IMR-90 (cell line): ENCODE data around the gene SENP6. TPM values are rescaled to one million over a fixed set of nuclear protein-coding genes. Genes with fewer than 3 reads are reported as not detected.
A peak's percentile ranks its signal among the peaks of the same experiment; 100 is the strongest.

Experiments used
- ATAC-seq: fragments of 200-7000 bp; cut with Tn5 transposase; 2 replicates; pipeline ENCODE4 v1.9.1; 2020; ENCODE audit warnings: low read depth, mild to moderate bottlenecking, moderate library complexity
- BruUV-seq: library from RNA; stranded (reverse); fragments of 400-500 nt; replicated peaks from 2 replicates; lab custom pipeline; 2021; lab: Mats Ljungman, UMichigan
- CTCF ChIA-PET: fragments of 300-600 bp; formaldehyde crosslinking; extraction: SDS; loops from one replicate; lab custom pipeline; 2021; ENCODE audit warnings: antibody characterized with exemption; lab: Yijun Ruan, JAX
- POLR2A ChIA-PET: fragments of 300-600 bp; sonication (Branson Sonifier 250); formaldehyde crosslinking; loops from one replicate; lab custom pipeline; 2022; ENCODE audit warnings: antibody characterized with exemption; ENCODE audit not compliant: unreplicated experiment; lab: Charles Lee
- DNase-seq: peaks from one replicate; pipeline ENCODE4 v3.0.0; 2013
- H2AFZ ChIP-seq: replicated peaks from 2 replicates; pipeline ENCODE3; 2013; ENCODE audit warnings: low read length, mild to moderate bottlenecking; ENCODE audit not compliant: poor library complexity
- H2AK5ac ChIP-seq: 2 replicates; pipeline ENCODE4 v1.6.1; 2013; ENCODE audit warnings: low read depth, low read length, inconsistent platforms
- H2AK9ac ChIP-seq: replicated peaks from 2 replicates; pipeline ENCODE3; 2013; ENCODE audit warnings: mild to moderate bottlenecking, low read depth, low read length, moderate library complexity; ENCODE audit not compliant: poor library complexity
- H2BK120ac ChIP-seq: 2 replicates; pipeline ENCODE4 v1.6.1; 2013; ENCODE audit warnings: low read depth, low read length, inconsistent platforms
- H2BK15ac ChIP-seq: 3 replicates; pipeline ENCODE4 v1.6.1; 2013; ENCODE audit warnings: low read depth, low read length, inconsistent platforms
- H2BK20ac ChIP-seq: 2 replicates; pipeline ENCODE4 v1.6.1; 2013; ENCODE audit warnings: low read depth, mild to moderate bottlenecking, inconsistent platforms, low read length, moderate library complexity
- H2BK5ac ChIP-seq: 2 replicates; pipeline ENCODE4 v1.6.1; 2013; ENCODE audit warnings: mild to moderate bottlenecking, low read depth, low read length, inconsistent platforms; ENCODE audit not compliant: poor library complexity, severe bottlenecking
- H3K14ac ChIP-seq: replicated peaks from 2 replicates; pipeline ENCODE4 v1.6.1; 2013; ENCODE audit warnings: low read depth, low read length, inconsistent platforms
- H3K18ac ChIP-seq: 2 replicates; pipeline ENCODE4 v1.6.1; 2013; ENCODE audit warnings: low read depth, low read length, control low read depth
- H3K23ac ChIP-seq: 2 replicates; pipeline ENCODE4 v1.6.1; 2013; ENCODE audit warnings: low read depth, low read length, inconsistent platforms
- H3K27ac ChIP-seq: 2 replicates; pipeline ENCODE4 v1.5.1; 2013; ENCODE audit warnings: mild to moderate bottlenecking, control low read depth, low read length; ENCODE audit not compliant: insufficient read depth
- H3K27me3 ChIP-seq: 2 replicates; pipeline ENCODE4 v1.6.1; 2013; ENCODE audit warnings: low read length; ENCODE audit not compliant: control insufficient read depth, insufficient read depth
- H3K36me3 ChIP-seq: 2 replicates; pipeline ENCODE4 v1.6.1; 2013; ENCODE audit warnings: low read length, mixed read lengths; ENCODE audit not compliant: control insufficient read depth, insufficient read depth
- H3K4ac ChIP-seq: 2 replicates; pipeline ENCODE4 v1.6.1; 2013; ENCODE audit warnings: low read depth, low read length, inconsistent platforms
- H3K4me1 ChIP-seq: 2 replicates; pipeline ENCODE4 v1.6.1; 2013; ENCODE audit warnings: low read length, mixed read lengths; ENCODE audit not compliant: control insufficient read depth, insufficient read depth
- H3K4me2 ChIP-seq: 2 replicates; pipeline ENCODE4 v1.6.1; 2013; ENCODE audit warnings: low read depth, mild to moderate bottlenecking, control low read depth, low read length, moderate library complexity
- H3K4me3 ChIP-seq: 2 replicates; pipeline ENCODE4 v1.5.1; 2013; ENCODE audit warnings: low read depth, mild to moderate bottlenecking, control low read depth, low read length, moderate library complexity; ENCODE audit not compliant: insufficient read depth
- H3K56ac ChIP-seq: 2 replicates; pipeline ENCODE4 v1.6.1; 2013; ENCODE audit warnings: low read length, inconsistent platforms; ENCODE audit not compliant: insufficient read depth; ENCODE audit errors: extremely low read depth
- H3K79me1 ChIP-seq, 2 experiments: 2 replicates each; pipeline ENCODE4 v1.6.1; 2013; ENCODE audit warnings: low read length in 2 of 2, inconsistent platforms in 1 of 2, low read depth in 1 of 2
- H3K9ac ChIP-seq: 2 replicates; pipeline ENCODE4 v1.6.1; 2013; ENCODE audit warnings: low read depth, low read length, control low read depth
- H3K9me1 ChIP-seq: 2 replicates; pipeline ENCODE4 v1.6.1; 2013; ENCODE audit warnings: low read length, inconsistent platforms; ENCODE audit not compliant: insufficient read depth
- H3K9me3 ChIP-seq: 2 replicates; pipeline ENCODE4 v1.6.1; 2013; ENCODE audit warnings: low read length; ENCODE audit not compliant: control insufficient read depth, insufficient read depth
- H4K20me1 ChIP-seq: 2 replicates; pipeline ENCODE4 v1.6.1; 2013; ENCODE audit warnings: low read length, inconsistent platforms; ENCODE audit not compliant: insufficient read depth
- H4K5ac ChIP-seq: 2 replicates; pipeline ENCODE4 v1.6.1; 2013; ENCODE audit warnings: mild to moderate bottlenecking, low read depth, low read length, control low read depth
- H4K8ac ChIP-seq, 2 experiments: 2 replicates each; pipeline ENCODE4 v1.6.1; 2013; ENCODE audit warnings: low read depth in 2 of 2, low read length in 2 of 2, control low read depth in 1 of 2, inconsistent platforms in 1 of 2
- H4K91ac ChIP-seq: 2 replicates; pipeline ENCODE4 v1.6.1; 2013; ENCODE audit warnings: low read depth, low read length, inconsistent platforms; ENCODE audit not compliant: insufficient read depth
- BHLHE40 ChIP-seq: fragments of 150-350 bp; IDR thresholded peaks from 2 replicates; pipeline ENCODE4 v1.6.1; 2016; ENCODE audit warnings: mild to moderate bottlenecking, low read depth, low read length
- CEBPB ChIP-seq: IDR thresholded peaks from 2 replicates; pipeline ENCODE4 v1.6.1; 2012; ENCODE audit warnings: low read depth, low read length, improper control_type of control experiment
- MAFK ChIP-seq: IDR thresholded peaks from 2 replicates; pipeline ENCODE4 v1.6.1; 2012; ENCODE audit warnings: low read depth, low read length, improper control_type of control experiment
- MXI1 ChIP-seq: IDR thresholded peaks from 2 replicates; pipeline ENCODE4 v1.6.1; 2012; ENCODE audit warnings: low read depth, mild to moderate bottlenecking, low read length, moderate library complexity, borderline replicate concordance
- NFE2L2 ChIP-seq: fragments of 150-350 bp; IDR thresholded peaks from 2 replicates; pipeline ENCODE4 v1.6.1; 2016; ENCODE audit warnings: low read depth, mild to moderate bottlenecking, low read length
- RAD21 ChIP-seq: IDR thresholded peaks from 2 replicates; pipeline ENCODE4 v1.6.1; 2012; ENCODE audit warnings: low read length, improper control_type of control experiment
- RCOR1 ChIP-seq: IDR thresholded peaks from 2 replicates; pipeline ENCODE4 v1.6.1; 2012; ENCODE audit warnings: mild to moderate bottlenecking, low read length, improper control_type of control experiment; ENCODE audit not compliant: insufficient replicate concordance
- RFX5 ChIP-seq: IDR thresholded peaks from 2 replicates; pipeline ENCODE4 v1.8.0; 2012; ENCODE audit warnings: low read depth, mild to moderate bottlenecking, low read length, moderate library complexity
- WGBS, 2 experiments: methylation state at CpG; one replicate each; pipeline versions ENCODE4 v1.1.5 to v1.1.7; 2013; ENCODE audit warnings: missing lambda C conversion rate in 2 of 2; ENCODE audit not compliant: insufficient read length in 1 of 2; ENCODE audit errors: extremely low coverage in 2 of 2; 5-methylcytosine and 5-hydroxymethylcytosine counted together
- dilution Hi-C: fragments of 300-500 bp; cut with HindIII; formaldehyde crosslinking; loops from one replicate; pipeline ENCODE4 v1.14.3; 2018; ENCODE audit warnings: low sequenced_read_pairs; ENCODE audit not compliant: unreplicated experiment
- in situ Hi-C: fragments of 300-500 bp; cut with MboI; formaldehyde crosslinking; loops from 3 replicates; pipeline ENCODE4 v1.14.3; 2019; ENCODE audit warnings: low sequenced_read_pairs, inconsistent platforms, mixed read lengths
- intact Hi-C: fragments of 100-400 bp; cut with micrococcal nuclease; formaldehyde crosslinking; loops from 2 replicates; pipeline ENCODE4 v1.10.0; 2022
- polyA plus RNA-seq, 3 experiments: library from polyadenylated mRNA; depleted of rRNA; stranded (reverse); fragments of >200 nt; gene quantifications; 2 replicates each; pipeline ENCODE4 v1.2.3, GENCODE V29; 2012; ENCODE audit warnings: low replicate concordance in 1 of 3
- total RNA-seq: library from RNA; depleted of rRNA; stranded (reverse); fragments of >200 nt; gene quantifications from 2 replicates; pipeline ENCODE4 v1.2.3, GENCODE V29; 2012
- TF ChIP-seq, protein P1 (sequence below): fragments of 150-350 bp; IDR thresholded peaks from 2 replicates; pipeline ENCODE4 v1.6.1; 2016; ENCODE audit warnings: low read depth, mild to moderate bottlenecking, low read length, moderate library complexity, borderline replicate concordance

SENP6 gene
- total and polyA plus RNA-seq, 2 of the 4 experiments (the other 2 are of a cell fraction), result 23.1 to 25.8 TPM

DNA sequence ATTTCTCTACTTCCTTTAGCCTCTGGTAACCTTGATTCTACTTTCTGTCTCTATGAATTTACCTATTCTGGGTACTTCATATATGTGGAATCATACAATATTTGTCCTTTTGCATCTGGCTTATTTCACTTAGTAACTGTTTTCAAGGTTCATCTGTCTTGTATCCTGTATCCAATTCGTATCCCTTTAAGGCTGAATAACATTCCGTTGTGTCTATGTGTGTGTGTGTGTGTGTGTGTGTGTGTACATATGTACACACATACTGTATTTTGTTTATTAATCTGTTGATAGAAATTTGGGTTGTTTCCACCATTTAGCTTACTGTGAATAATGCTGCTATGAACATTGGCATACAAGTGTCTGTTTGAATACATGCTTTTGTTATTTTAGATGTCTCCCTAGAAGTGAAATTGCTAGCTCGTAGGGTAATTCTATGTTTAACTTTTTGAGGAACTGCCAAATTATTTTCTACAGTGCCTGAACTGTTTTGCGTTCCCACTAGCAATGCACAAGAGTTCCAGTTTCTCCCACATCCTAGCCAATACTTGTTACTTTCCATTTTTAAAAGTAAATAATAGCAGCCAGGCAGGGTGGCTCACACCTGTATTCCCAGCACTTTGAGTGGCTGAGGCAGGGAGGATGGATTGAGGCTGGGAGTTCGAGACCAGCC, 17.7 kb downstream of the SENP6 start:
- in situ Hi-C loops, result no loop called here
- TF ChIP-seq MXI1 (no peak), RCOR1 (no peak), BHLHE40 (no peak), MAFK (no peak), RAD21 (no peak), RFX5 (no peak), CEBPB (no peak), NFE2L2 (no peak)
- TF ChIP-seq, protein P1, sequence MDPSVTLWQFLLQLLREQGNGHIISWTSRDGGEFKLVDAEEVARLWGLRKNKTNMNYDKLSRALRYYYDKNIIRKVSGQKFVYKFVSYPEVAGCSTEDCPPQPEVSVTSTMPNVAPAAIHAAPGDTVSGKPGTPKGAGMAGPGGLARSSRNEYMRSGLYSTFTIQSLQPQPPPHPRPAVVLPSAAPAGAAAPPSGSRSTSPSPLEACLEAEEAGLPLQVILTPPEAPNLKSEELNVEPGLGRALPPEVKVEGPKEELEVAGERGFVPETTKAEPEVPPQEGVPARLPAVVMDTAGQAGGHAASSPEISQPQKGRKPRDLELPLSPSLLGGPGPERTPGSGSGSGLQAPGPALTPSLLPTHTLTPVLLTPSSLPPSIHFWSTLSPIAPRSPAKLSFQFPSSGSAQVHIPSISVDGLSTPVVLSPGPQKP, result no peak
- peaks cover 4% of the 10 kb centered on the region; the same call in 1 of the 2 replicates for H3K36me3 ChIP-seq

More for the DNA sequence above, 17.7 kb downstream of the SENP6 start:
- CTCF ChIA-PET, result no interaction called here
- no peak overlapping the region for H2BK5ac ChIP-seq
- no peak overlapping the region; the same call in none of the 2 replicates for H3K4me2 ChIP-seq
- H4K91ac ChIP-seq, result no peak overlapping the region
- H3K79me1 ChIP-seq, result peaks cover 10 to 34% of the 10 kb centered on the region in 2 experiments; a peak in 3 of 4 replicates
- intact Hi-C loops, result no loop called here
- H4K8ac ChIP-seq, result no peak overlapping the region
- no peak overlapping the region for H3K9ac ChIP-seq
- no peak overlapping the region for H3K56ac ChIP-seq
- dilution Hi-C loops, result no loop called here
- H2BK120ac ChIP-seq, result no peak overlapping the region
- H3K9me1 ChIP-seq, result no peaks in the 10 kb centered on the region; the same call in 1 of the 2 replicates
- H3K4ac ChIP-seq, result no peak overlapping the region
- H2AFZ ChIP-seq, result no peak overlapping the region
- no peak overlapping the region for H3K18ac ChIP-seq
- DNase-seq (peak; percentile 22), ATAC-seq (peak; percentile 38)
- H3K4me3 ChIP-seq, result no peak overlapping the region
- no TSS peak for BruUV-seq
- peaks cover 7% of the 10 kb centered on the region for H3K4me1 ChIP-seq
- no peak overlapping the region for H3K23ac ChIP-seq
- no peak overlapping the region for H4K5ac ChIP-seq
- no peak overlapping the region for H2BK20ac ChIP-seq
- H3K9me3 ChIP-seq, result no peaks in the 10 kb centered on the region
- POLR2A ChIA-PET, result no interaction called here
- H4K20me1 ChIP-seq, result peaks cover 66% of the 10 kb centered on the region
- no peak overlapping the region for H2AK9ac ChIP-seq
- no peak overlapping the region for H3K14ac ChIP-seq
- no peak overlapping the region for H2AK5ac ChIP-seq
- WGBS, 2 experiments, result no CpG with 5 or more reads among the region's 5 CpGs
- no peak overlapping the region for H2BK15ac ChIP-seq
- H3K27ac ChIP-seq, result no peak overlapping the region
- H3K27me3 ChIP-seq, result no peaks in the 10 kb centered on the region
